Measurements from ENCODE around the gene ELOVL5.

Gene ELOVL5

GRCh38 chr6:53293691-53294090, 55.1 kb downstream of the ELOVL5 start:
- H3K4me1 ChIP-seq (ENCODE audit: control insufficient read depth, insufficient read depth, low read length, unreplicated experiment): peaks cover 9% of the 10 kb centered on the region
- peaks cover 26% of the 10 kb centered on the region for H3K79me2 ChIP-seq (ENCODE audit: control insufficient read depth, insufficient read depth, low read length, unreplicated experiment)
- H3K27ac ChIP-seq (ENCODE audit: low read depth, low read length): no peak overlapping the region
- H2AFZ ChIP-seq (ENCODE audit: low read length, unreplicated experiment): no peak overlapping the region
- peaks cover 6% of the 10 kb centered on the region; the same call in 1 of the 2 replicates for H3K36me3 ChIP-seq (ENCODE audit: insufficient read depth, low read length)
- H3K27me3 ChIP-seq (ENCODE audit: insufficient read depth, low read length): no peaks in the 10 kb centered on the region
- no peak overlapping the region for H3K4me3 ChIP-seq (ENCODE audit: low read depth, low read length)

GRCh38 chr6:53290537-53291510, 57.9 kb downstream of the ELOVL5 start:
- H3K4me1 ChIP-seq (ENCODE audit: control insufficient read depth, insufficient read depth, low read length, unreplicated experiment): peaks cover 4% of the 10 kb centered on the region
- peaks cover 6% of the 10 kb centered on the region; the same call in 1 of the 2 replicates for H3K36me3 ChIP-seq (ENCODE audit: insufficient read depth, low read length)
- H3K79me2 ChIP-seq (ENCODE audit: control insufficient read depth, insufficient read depth, low read length, unreplicated experiment): peaks cover 4% of the 10 kb centered on the region
- H3K4me3 ChIP-seq (ENCODE audit: low read depth, low read length): no peak overlapping the region
- H3K27ac ChIP-seq (ENCODE audit: low read depth, low read length): no peak overlapping the region
- H2AFZ ChIP-seq (ENCODE audit: low read length, unreplicated experiment): no peak overlapping the region
- no peaks in the 10 kb centered on the region for H3K27me3 ChIP-seq (ENCODE audit: insufficient read depth, low read length)

GRCh38 chr6:53287336-53288225, 61.2 kb downstream of the ELOVL5 start:
- Histone ChIP-seq H2AFZ (ENCODE audit: low read length, unreplicated experiment) (no peak overlapping the region), H3K36me3 (ENCODE audit: insufficient read depth, low read length) (0 out of 2 replicates have a peak, but pooled peaks cover 3% of the 10 kb centered on the region), H3K27ac (ENCODE audit: low read depth, low read length) (no peak overlapping the region), H3K4me3 (ENCODE audit: low read depth, low read length) (no peak overlapping the region), H3K27me3 (ENCODE audit: insufficient read depth, low read length) (no peaks in the 10 kb centered on the region), H3K4me1 (ENCODE audit: control insufficient read depth, insufficient read depth, low read length, unreplicated experiment) (no peaks in the 10 kb centered on the region), H3K79me2 (ENCODE audit: control insufficient read depth, insufficient read depth, low read length, unreplicated experiment) (no peaks in the 10 kb centered on the region)

- H3K27ac ChIP-seq (ENCODE audit: low read depth, low read length): no peak overlapping the region
- H3K27me3 ChIP-seq (ENCODE audit: insufficient read depth, low read length): no peaks in the 10 kb centered on the region
- H3K4me3 ChIP-seq (ENCODE audit: low read depth, low read length): no peak overlapping the region
- no peaks in the 10 kb centered on the region; the same call in 1 of the 2 replicates for H3K36me3 ChIP-seq (ENCODE audit: insufficient read depth, low read length)
- H2AFZ ChIP-seq (ENCODE audit: low read length, unreplicated experiment): no peak overlapping the region
- no peaks in the 10 kb centered on the region for H3K4me1 ChIP-seq (ENCODE audit: control insufficient read depth, insufficient read depth, low read length, unreplicated experiment)
- no peaks in the 10 kb centered on the region for H3K79me2 ChIP-seq (ENCODE audit: control insufficient read depth, insufficient read depth, low read length, unreplicated experiment)
These were observed 63.8 kb downstream of the ELOVL5 start for GRCh38 chr6:53284901-53285300.

GRCh38 chr6:53282741-53283140, 66.0 kb downstream of the ELOVL5 start:
- Histone ChIP-seq H3K36me3 (ENCODE audit: insufficient read depth, low read length) (no peaks in the 10 kb centered on the region; the same call in 1 of the 2 replicates), H3K4me1 (ENCODE audit: control insufficient read depth, insufficient read depth, low read length, unreplicated experiment) (no peaks in the 10 kb centered on the region), H3K27ac (ENCODE audit: low read depth, low read length) (no peak overlapping the region), H2AFZ (ENCODE audit: low read length, unreplicated experiment) (no peak overlapping the region), H3K27me3 (ENCODE audit: insufficient read depth, low read length) (no peaks in the 10 kb centered on the region), H3K79me2 (ENCODE audit: control insufficient read depth, insufficient read depth, low read length, unreplicated experiment) (no peaks in the 10 kb centered on the region), H3K4me3 (ENCODE audit: low read depth, low read length) (no peak overlapping the region)

- Histone ChIP-seq H3K27ac (ENCODE audit: low read depth, low read length) (no peak overlapping the region), H3K4me1 (ENCODE audit: control insufficient read depth, insufficient read depth, low read length, unreplicated experiment) (no peaks in the 10 kb centered on the region), H3K4me3 (ENCODE audit: low read depth, low read length) (no peak overlapping the region), H3K36me3 (ENCODE audit: insufficient read depth, low read length) (no peaks in the 10 kb centered on the region; the same call in 1 of the 2 replicates), H2AFZ (ENCODE audit: low read length, unreplicated experiment) (no peak overlapping the region), H3K27me3 (ENCODE audit: insufficient read depth, low read length) (no peaks in the 10 kb centered on the region), H3K79me2 (ENCODE audit: control insufficient read depth, insufficient read depth, low read length, unreplicated experiment) (no peaks in the 10 kb centered on the region)
These were observed 66.5 kb downstream of the ELOVL5 start for GRCh38 chr6:53282234-53282633.

GRCh38 chr6:53281518-53282215, 67.1 kb downstream of the ELOVL5 start:
- no peaks in the 10 kb centered on the region for H3K79me2 ChIP-seq (ENCODE audit: control insufficient read depth, insufficient read depth, low read length, unreplicated experiment)
- H3K4me3 ChIP-seq (ENCODE audit: low read depth, low read length): no peak overlapping the region
- no peak overlapping the region for H2AFZ ChIP-seq (ENCODE audit: low read length, unreplicated experiment)
- no peak overlapping the region for H3K27ac ChIP-seq (ENCODE audit: low read depth, low read length)
- no peaks in the 10 kb centered on the region; the same call in 1 of the 2 replicates for H3K36me3 ChIP-seq (ENCODE audit: insufficient read depth, low read length)
- H3K27me3 ChIP-seq (ENCODE audit: insufficient read depth, low read length): no peaks in the 10 kb centered on the region
- no peaks in the 10 kb centered on the region for H3K4me1 ChIP-seq (ENCODE audit: control insufficient read depth, insufficient read depth, low read length, unreplicated experiment)

GRCh38 chr6:53280207-53280606, 68.5 kb downstream of the ELOVL5 start:
- H3K79me2 ChIP-seq (ENCODE audit: control insufficient read depth, insufficient read depth, low read length, unreplicated experiment): no peaks in the 10 kb centered on the region
- no peaks in the 10 kb centered on the region for H3K27me3 ChIP-seq (ENCODE audit: insufficient read depth, low read length)
- H3K4me3 ChIP-seq (ENCODE audit: low read depth, low read length): no peak overlapping the region
- H3K36me3 ChIP-seq (ENCODE audit: insufficient read depth, low read length): no peaks in the 10 kb centered on the region; the same call in 1 of the 2 replicates
- no peak overlapping the region for H3K27ac ChIP-seq (ENCODE audit: low read depth, low read length)
- H2AFZ ChIP-seq (ENCODE audit: low read length, unreplicated experiment): no peak overlapping the region
- no peaks in the 10 kb centered on the region for H3K4me1 ChIP-seq (ENCODE audit: control insufficient read depth, insufficient read depth, low read length, unreplicated experiment)

GRCh38 chr6:53279293-53279692, 69.5 kb downstream of the ELOVL5 start:
- H3K27ac ChIP-seq (ENCODE audit: low read depth, low read length): no peak overlapping the region
- H3K79me2 ChIP-seq (ENCODE audit: control insufficient read depth, insufficient read depth, low read length, unreplicated experiment): no peaks in the 10 kb centered on the region
- no peaks in the 10 kb centered on the region for H3K27me3 ChIP-seq (ENCODE audit: insufficient read depth, low read length)
- no peaks in the 10 kb centered on the region; the same call in 1 of the 2 replicates for H3K36me3 ChIP-seq (ENCODE audit: insufficient read depth, low read length)
- H2AFZ ChIP-seq (ENCODE audit: low read length, unreplicated experiment): no peak overlapping the region
- no peaks in the 10 kb centered on the region for H3K4me1 ChIP-seq (ENCODE audit: control insufficient read depth, insufficient read depth, low read length, unreplicated experiment)
- H3K4me3 ChIP-seq (ENCODE audit: low read depth, low read length): no peak overlapping the region

GRCh38 chr6:53273370-53273769, 75.4 kb downstream of the ELOVL5 start:
- Histone ChIP-seq H3K36me3 (ENCODE audit: insufficient read depth, low read length) (peaks cover 28% of the 10 kb centered on the region), H3K27ac (ENCODE audit: low read depth, low read length) (no peak overlapping the region), H2AFZ (ENCODE audit: low read length, unreplicated experiment) (no peak overlapping the region), H3K4me1 (ENCODE audit: control insufficient read depth, insufficient read depth, low read length, unreplicated experiment) (no peaks in the 10 kb centered on the region), H3K4me3 (ENCODE audit: low read depth, low read length) (no peak overlapping the region), H3K27me3 (ENCODE audit: insufficient read depth, low read length) (no peaks in the 10 kb centered on the region), H3K79me2 (ENCODE audit: control insufficient read depth, insufficient read depth, low read length, unreplicated experiment) (no peaks in the 10 kb centered on the region)
